GM19324 (cell line): ENCODE results near the gene RBL1.
A peak's percentile ranks its signal among the peaks of the same experiment; 100 is the strongest.

Source experiments
- ATAC-seq: cut with Tn5 transposase; IDR thresholded peaks from one replicate; pipeline ENCODE4 v1.9.1; 2021; ENCODE audit warnings: mild to moderate bottlenecking, moderate library complexity; ENCODE audit not compliant: unreplicated experiment, low FRiP score

The RBL1 gene

DNA sequence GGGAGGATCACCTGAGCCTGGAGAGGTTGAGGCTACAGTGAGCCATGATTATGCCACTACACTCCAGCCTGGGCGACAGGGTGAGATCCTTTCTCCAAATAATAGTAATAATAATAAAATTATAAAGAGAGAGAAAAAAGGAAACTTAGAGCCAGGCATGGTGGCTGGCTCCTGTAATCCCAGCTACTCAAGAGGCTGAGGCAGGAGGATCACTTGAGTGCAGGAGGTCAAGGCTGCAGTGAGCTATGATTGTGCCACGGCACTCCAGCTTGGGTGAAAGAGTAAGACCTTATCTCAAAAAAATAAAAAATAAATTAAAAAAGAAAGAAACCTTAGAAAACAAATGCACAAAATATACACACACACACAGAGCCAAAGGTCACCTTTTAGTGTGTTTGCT is 139.1 kb downstream of the RBL1 start:
- no peak for ATAC-seq

GRCh38 chr20:36956016-36956415 is 139.8 kb downstream of the RBL1 start:
- ATAC-seq, result no peak

- ATAC-seq, result no peak
These were observed 143.6 kb downstream of the RBL1 start for GRCh38 chr20:36951979-36952738.

DNA sequence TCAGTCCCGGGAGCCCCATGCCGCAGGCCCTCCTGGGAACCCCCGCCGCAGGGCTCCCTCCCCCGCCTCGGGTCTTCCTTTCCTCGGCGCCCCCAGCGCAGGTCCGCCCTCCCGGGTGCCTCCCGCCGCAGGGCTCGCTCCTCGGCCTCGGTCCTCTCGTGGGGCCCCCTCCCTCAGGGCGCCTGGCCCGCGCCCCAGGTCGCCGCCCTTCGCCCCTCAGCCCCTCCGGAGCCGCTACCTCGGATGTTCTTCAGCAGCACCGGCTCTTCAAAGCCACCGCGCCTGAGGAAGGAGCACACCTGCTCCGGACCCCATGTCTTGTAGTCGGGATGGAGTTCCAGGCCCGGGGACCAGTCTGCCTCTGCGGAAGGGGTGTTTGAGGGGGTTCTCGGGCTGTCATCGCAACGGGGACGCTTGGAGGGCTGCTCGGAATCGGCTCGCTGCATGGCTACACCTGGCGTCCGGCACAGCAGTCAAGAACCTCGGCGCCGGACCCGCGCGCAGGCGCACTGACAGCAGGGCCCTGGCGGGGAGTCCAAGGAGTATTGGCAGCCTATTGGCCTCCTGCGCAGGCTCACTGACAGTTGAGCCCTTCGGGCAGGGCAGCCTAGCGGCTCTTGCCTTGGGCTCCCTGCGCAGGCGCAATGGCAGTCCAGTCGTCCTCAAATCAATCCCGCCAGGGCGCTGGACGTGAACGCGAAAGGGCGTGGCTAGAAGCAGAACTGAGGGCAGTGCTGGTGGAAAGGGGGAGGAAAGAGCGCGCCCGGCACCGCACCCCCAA is 144.4 kb downstream of the RBL1 start, which contains the start of gene SAMHD1:
TSS of gene SAMHD1 (minus strand) at position 511 of the 781 bp plus-strand sequence. CDS start at position 446, 65 bp downstream.
- ATAC-seq, result peak; percentile 90

DNA sequence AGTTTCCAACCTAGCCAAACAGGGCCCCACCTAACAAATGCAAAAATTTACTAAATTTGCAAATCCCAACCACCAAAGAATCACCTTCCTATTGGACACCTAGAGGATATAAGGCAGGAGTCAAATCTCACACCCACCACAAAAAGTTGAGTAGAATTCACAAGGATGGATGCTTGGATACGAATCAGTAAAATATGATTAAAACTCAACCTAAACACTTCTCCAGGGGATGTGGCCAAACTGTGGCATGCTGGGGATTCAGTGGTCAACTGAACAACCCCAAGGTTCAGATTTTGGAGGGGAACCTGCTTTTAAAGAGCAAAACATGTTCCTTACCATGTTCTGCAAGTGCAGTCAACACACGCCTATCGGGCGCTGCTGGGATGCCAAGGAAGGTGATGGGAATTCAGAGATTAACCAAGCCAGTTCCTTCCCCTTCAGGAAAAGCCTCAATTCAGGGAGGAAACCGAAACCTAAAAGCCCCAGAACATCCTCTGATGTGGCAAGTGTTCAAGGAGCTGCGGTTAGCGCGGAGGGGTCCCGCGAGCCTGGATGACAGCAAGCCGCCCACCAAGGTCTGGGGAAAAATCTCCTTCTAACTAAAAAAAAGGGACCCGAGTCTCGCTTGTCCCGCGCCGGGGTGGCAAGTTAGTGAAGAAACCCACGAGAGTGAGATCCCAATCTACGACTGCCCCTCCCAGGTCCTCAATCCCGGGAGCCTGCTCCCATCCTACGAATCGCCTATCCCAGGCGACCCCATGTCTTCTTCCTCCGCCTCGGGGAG is 145.2 kb downstream of the RBL1 start:
- no peak for ATAC-seq
